Natural killer cell (primary cell): ENCODE measurements around the gene SEMA6A. TPM values are rescaled to one million over a fixed set of nuclear protein-coding genes. Genes with fewer than 3 reads are reported as not detected.
A peak's percentile ranks its signal among the peaks of the same experiment; 100 is the strongest.

Experiments used
- ATAC-seq, 3 donors: fragments of 150-1000 bp in 2 of 3; fragments of 200-7000 bp in 1 of 3; cut with Tn5 transposase; 1 replicate in 1 of 3; 2 replicates in 2 of 3; pipeline ENCODE4 v1.10.0; 2021; ENCODE audit warnings: mild to moderate bottlenecking in 2 of 3, moderate library complexity in 2 of 3
- DNase-seq, 2 donors: peaks; one replicate each; pipeline versions ENCODE4 v3.0.0 to v3.0.0-alpha.2; 2013 to 2021; ENCODE audit warnings: mixed read lengths in 1 of 2
- H3K27ac ChIP-seq: one replicate; pipeline ENCODE4 v1.5.1; 2013; ENCODE audit warnings: mild to moderate bottlenecking, low read length
- H3K27me3 ChIP-seq: one replicate; pipeline ENCODE4 v1.6.1; 2013; ENCODE audit warnings: low read length; ENCODE audit not compliant: control insufficient read depth, insufficient read depth
- H3K36me3 ChIP-seq: one replicate; pipeline ENCODE4 v1.6.1; 2013; ENCODE audit warnings: low read length; ENCODE audit not compliant: control insufficient read depth, insufficient read depth
- H3K4me1 ChIP-seq: one replicate; pipeline ENCODE4 v1.6.1; 2013; ENCODE audit warnings: low read length; ENCODE audit not compliant: control insufficient read depth, insufficient read depth
- H3K4me3 ChIP-seq: one replicate; pipeline ENCODE4 v1.5.1; 2013; ENCODE audit warnings: low read length
- H3K9me3 ChIP-seq: one replicate; pipeline ENCODE4 v1.6.1; 2013; ENCODE audit warnings: low read length; ENCODE audit not compliant: control insufficient read depth, insufficient read depth
- H3K27ac Mint-ChIP-seq, 2 donors: one replicate each; pipeline ENCODE4 v1.8.0; 2022; ENCODE audit warnings: mild to moderate bottlenecking in 2 of 2, mixed read lengths in 2 of 2, moderate library complexity in 1 of 2
- H3K27me3 Mint-ChIP-seq, 2 donors: one replicate each; pipeline ENCODE4 v1.8.0; 2022; ENCODE audit warnings: low read depth in 2 of 2, mixed read lengths in 2 of 2
- H3K36me3 Mint-ChIP-seq: one replicate; pipeline ENCODE4 v1.8.0; 2022; ENCODE audit warnings: mixed read lengths
- H3K4me1 Mint-ChIP-seq, 2 donors: one replicate each; pipeline ENCODE4 v1.8.0; 2022; ENCODE audit warnings: mixed read lengths in 2 of 2
- H3K4me3 Mint-ChIP-seq: one replicate; pipeline ENCODE4 v1.8.0; 2022; ENCODE audit warnings: mild to moderate bottlenecking, moderate library complexity, mixed read lengths
- H3K9me3 Mint-ChIP-seq, 2 donors: one replicate each; pipeline ENCODE4 v1.8.0; 2022; ENCODE audit warnings: mixed read lengths in 2 of 2
- CTCF ChIP-seq: fragments of 200-600 bp; IDR thresholded peaks from one replicate; pipeline ENCODE4 v1.8.0; 2022; ENCODE audit warnings: antibody characterized with exemption
- WGBS: methylation state at CpG from one replicate; pipeline ENCODE4 v1.1.7; 2013; ENCODE audit warnings: missing lambda C conversion rate; ENCODE audit not compliant: insufficient coverage; 5-methylcytosine and 5-hydroxymethylcytosine counted together
- intact Hi-C: fragments of 100-400 bp; cut with micrococcal nuclease; formaldehyde crosslinking; loops from one replicate; pipeline ENCODE4 v1.14.2; 2022
- total RNA-seq, 4 donors: library from RNA; stranded (reverse); fragments of 120-200 nt in 1 of 4; gene quantifications; one replicate each; pipeline versions ENCODE4 v1.2.3 to v1.2.4, GENCODE V29; 2013 to 2022

SEMA6A gene
- total RNA-seq, 3 donors from 2014 or later (not counting 1 experiment from before 2014, with no cell fraction given) = not detected

- TF ChIP-seq CTCF = no peak
- no peaks in the 10 kb centered on the region for H3K36me3 Mint-ChIP-seq
- WGBS = 70% methylated on average over 5 of the region's 5 CpGs
- no peaks in the 10 kb centered on the region for H3K9me3 Mint-ChIP-seq
- H3K27ac Mint-ChIP-seq = no peak overlapping the region
- H3K27me3 Mint-ChIP-seq = no peaks in the 10 kb centered on the region
- H3K4me3 Mint-ChIP-seq = no peak overlapping the region
- intact Hi-C loops = no loop called here
- Histone ChIP-seq H3K36me3 (no peaks in the 10 kb centered on the region), H3K27ac (no peak overlapping the region), H3K27me3 (no peaks in the 10 kb centered on the region), H3K4me1 (peaks cover 7% of the 10 kb centered on the region), H3K9me3 (no peaks in the 10 kb centered on the region), H3K4me3 (no peak overlapping the region)
- H3K4me1 Mint-ChIP-seq = peaks cover 12 to 17% of the 10 kb centered on the region in 2 donors
- DNase-seq (no peak), ATAC-seq (no peak)
Observed at GRCh38 chr5:116455061-116455460, 119.6 kb downstream of the SEMA6A start.

GRCh38 chr5:116454417-116454927, 120.2 kb downstream of the SEMA6A start:
- DNase-seq = no peak
- no peak for TF ChIP-seq CTCF
- no peaks in the 10 kb centered on the region for H3K36me3 Mint-ChIP-seq
- H3K4me1 ChIP-seq = peaks cover 7% of the 10 kb centered on the region
- no peak overlapping the region for H3K4me3 ChIP-seq
- 31% methylated on average over 8 of the region's 9 CpGs for WGBS
- ATAC-seq = peak in 1 of 3 donors; percentile 41
- H3K4me1 Mint-ChIP-seq = peaks cover 12 to 17% of the 10 kb centered on the region in 2 donors
- H3K4me3 Mint-ChIP-seq = no peak overlapping the region
- H3K36me3 ChIP-seq = no peaks in the 10 kb centered on the region
- no peaks in the 10 kb centered on the region for H3K27me3 Mint-ChIP-seq
- intact Hi-C loops = no loop called here
- no peak overlapping the region for H3K27ac Mint-ChIP-seq
- no peaks in the 10 kb centered on the region for H3K9me3 ChIP-seq
- H3K27me3 ChIP-seq = no peaks in the 10 kb centered on the region
- H3K27ac ChIP-seq = no peak overlapping the region
- H3K9me3 Mint-ChIP-seq = no peaks in the 10 kb centered on the region

GRCh38 chr5:116453988-116454411, 120.6 kb downstream of the SEMA6A start:
- H3K4me1 Mint-ChIP-seq = peaks cover 12 to 17% of the 10 kb centered on the region in 2 donors
- H3K27me3 ChIP-seq = no peaks in the 10 kb centered on the region
- H3K4me3 ChIP-seq = no peak overlapping the region
- H3K27ac Mint-ChIP-seq = no peak overlapping the region
- H3K9me3 ChIP-seq = no peaks in the 10 kb centered on the region
- no peak for TF ChIP-seq CTCF
- H3K36me3 Mint-ChIP-seq = no peaks in the 10 kb centered on the region
- no peaks in the 10 kb centered on the region for H3K36me3 ChIP-seq
- H3K27ac ChIP-seq = no peak overlapping the region
- no peaks in the 10 kb centered on the region for H3K9me3 Mint-ChIP-seq
- intact Hi-C loops = no loop called here
- DNase-seq = no peak
- no peak for ATAC-seq
- no peak overlapping the region for H3K4me3 Mint-ChIP-seq
- 34% methylated on average over 2 of the region's 5 CpGs for WGBS
- no peaks in the 10 kb centered on the region for H3K27me3 Mint-ChIP-seq
- peaks cover 7% of the 10 kb centered on the region for H3K4me1 ChIP-seq

- Mint-ChIP-seq H3K4me1 (peaks cover 12 to 17% of the 10 kb centered on the region in 2 donors), H3K36me3 (no peaks in the 10 kb centered on the region), H3K9me3 (no peaks in the 10 kb centered on the region), H3K27ac (no peak overlapping the region), H3K27me3 (no peaks in the 10 kb centered on the region), H3K4me3 (no peak overlapping the region)
- H3K4me1 ChIP-seq = peaks cover 7% of the 10 kb centered on the region
- no peaks in the 10 kb centered on the region for H3K9me3 ChIP-seq
- H3K4me3 ChIP-seq = no peak overlapping the region
- DNase-seq = no peak
- no peak overlapping the region for H3K27ac ChIP-seq
- no peaks in the 10 kb centered on the region for H3K36me3 ChIP-seq
- intact Hi-C loops = no loop called here
- WGBS = 100% methylated on average over 1 of the region's 2 CpGs
- TF ChIP-seq CTCF = no peak
- H3K27me3 ChIP-seq = no peaks in the 10 kb centered on the region
- ATAC-seq = no peak
Observed at GRCh38 chr5:116452774-116453368, 121.8 kb downstream of the SEMA6A start.
